Stimulated activated CD8-positive, alpha-beta memory T cell treated with anti-CD3 and anti-CD28 coated beads, Interleukin-7, amount 100 ng/mL, for 1 hour (primary cell): ENCODE results near the gene MYO5B.

ENCODE experiments used
- DNase-seq, 2 donors: peaks; one replicate each; pipeline ENCODE4 v3.0.0-alpha.2; 2020; ENCODE audit warnings: low read depth in 2 of 2

MYO5B gene

DNA sequence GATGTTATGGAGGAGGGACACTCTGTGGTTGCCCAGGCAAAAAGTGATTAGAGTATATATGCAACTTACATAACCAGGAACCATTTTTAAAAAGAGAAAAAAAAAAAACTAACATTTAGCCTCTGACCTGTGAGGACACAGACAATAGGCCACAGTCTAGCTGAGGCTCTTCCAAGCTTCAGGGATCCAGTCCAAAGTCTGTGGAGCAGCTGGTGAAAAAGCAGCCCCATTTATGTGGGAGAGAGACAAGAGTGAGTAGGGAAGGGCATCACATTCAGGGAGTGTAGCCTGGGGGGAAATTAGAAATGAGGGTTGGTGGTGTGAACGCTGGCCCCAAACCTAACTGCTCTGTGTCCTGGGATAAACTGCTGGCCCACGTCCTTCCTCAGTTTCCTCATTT lies 122.8 kb downstream of the MYO5B start:
- no peak for DNase-seq

DNA sequence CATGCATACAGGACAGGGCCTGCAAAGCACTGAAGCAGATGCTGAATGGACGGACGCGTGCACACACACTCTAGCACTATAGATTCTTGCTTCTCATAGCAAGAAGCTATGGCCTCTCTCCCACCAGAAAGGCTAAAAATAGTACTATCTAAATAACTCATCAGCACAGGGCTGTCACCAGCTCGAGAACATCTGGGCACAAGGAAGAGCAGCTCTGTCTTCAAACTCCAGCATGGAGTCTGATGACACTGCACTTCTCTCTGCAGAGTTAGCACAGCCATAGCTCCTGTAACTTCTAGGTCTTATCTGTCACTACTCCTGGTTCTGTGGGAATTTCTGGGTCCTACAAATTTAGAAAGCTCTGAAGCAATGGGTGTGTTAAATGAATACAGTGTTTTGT lies 123.5 kb downstream of the MYO5B start:
- no peak for DNase-seq

DNA sequence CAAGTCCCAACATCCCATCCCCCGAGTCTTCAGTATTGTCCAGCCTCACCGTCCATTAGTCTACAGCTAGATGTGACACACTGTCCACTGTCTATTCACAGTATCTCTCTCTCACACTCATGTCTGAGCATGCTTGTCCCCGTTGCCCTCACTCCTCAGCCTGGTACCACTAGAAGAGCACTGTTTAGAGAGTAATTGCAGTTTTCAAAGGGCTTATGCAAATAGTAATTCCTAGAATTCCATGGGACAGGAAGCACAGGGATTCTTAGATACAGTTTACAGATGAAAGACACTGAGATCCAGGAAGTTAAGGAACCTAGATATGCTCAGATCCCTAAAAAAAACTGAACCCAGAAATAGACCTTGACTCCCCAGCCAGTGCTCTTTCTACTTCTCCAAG lies 125.5 kb downstream of the MYO5B start:
- no peak for DNase-seq

DNA sequence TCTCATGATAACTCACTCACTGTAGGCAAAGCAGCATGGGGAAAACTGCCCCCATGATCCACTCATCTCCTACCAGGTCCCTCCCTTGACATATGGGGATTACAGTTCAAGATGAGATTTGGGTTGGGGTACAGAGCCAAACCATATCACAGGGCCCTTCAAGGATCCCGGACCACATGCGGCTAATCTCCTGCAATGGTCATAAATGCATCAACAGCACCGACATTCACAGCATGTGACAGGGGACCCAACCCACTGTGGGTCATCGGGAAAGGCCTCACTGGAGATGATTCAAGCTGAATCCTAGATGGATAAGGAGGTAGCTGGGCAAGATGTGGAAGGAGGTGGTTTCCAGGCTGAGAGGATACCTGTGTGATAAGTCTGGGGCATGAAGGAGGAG lies 129.4 kb downstream of the MYO5B start:
- DNase-seq: no peak

DNA sequence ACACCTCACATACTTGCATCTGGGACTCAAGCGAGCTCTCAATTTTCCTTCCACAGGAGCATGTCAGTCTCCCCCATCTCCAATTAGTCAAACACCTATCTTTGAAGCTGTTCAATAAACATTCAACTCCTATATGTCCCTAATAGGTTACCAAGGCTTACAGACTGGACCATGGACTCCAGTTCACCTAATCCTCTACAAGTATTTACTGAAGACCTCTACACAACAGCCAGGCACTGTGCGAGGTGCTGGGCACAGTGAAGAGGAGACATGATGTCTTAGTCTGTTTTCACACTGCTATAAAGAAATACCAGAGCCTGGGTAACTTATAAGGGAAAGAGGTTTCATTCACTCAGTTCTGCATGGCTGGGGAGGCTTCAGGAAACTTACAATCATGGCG lies 129.9 kb downstream of the MYO5B start:
- no peak for DNase-seq

DNA sequence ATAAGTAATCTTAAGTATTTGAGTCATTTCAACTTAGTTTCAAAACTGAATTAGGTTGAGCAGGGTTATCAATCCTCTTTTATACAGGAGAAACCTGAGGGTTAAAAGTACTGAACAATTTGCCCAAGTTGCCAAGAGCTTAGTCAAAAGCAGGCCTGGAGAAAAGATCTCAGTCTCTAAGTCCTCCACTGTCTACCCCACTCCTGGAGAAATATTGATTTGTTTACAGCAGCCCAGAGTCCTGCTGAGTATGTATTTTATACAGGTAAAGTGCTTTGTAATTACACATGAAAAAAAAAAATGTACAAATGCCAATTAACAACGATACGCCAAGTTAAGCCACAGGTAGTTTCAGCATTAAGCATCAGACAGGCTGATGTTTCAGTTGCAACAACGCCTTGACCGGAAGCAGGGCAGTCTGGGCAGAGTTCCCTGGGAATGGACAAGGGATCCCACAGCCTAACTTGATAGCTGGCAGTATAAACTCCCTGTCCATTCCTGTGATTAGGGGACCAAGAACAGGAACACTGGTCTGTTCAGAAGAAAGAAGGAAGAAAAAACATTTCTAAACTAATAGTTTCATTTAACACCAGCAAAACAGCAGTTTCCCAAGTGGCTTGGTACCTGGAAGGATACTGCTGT lies 132.9 kb downstream of the MYO5B start:
- DNase-seq: no peak

DNA sequence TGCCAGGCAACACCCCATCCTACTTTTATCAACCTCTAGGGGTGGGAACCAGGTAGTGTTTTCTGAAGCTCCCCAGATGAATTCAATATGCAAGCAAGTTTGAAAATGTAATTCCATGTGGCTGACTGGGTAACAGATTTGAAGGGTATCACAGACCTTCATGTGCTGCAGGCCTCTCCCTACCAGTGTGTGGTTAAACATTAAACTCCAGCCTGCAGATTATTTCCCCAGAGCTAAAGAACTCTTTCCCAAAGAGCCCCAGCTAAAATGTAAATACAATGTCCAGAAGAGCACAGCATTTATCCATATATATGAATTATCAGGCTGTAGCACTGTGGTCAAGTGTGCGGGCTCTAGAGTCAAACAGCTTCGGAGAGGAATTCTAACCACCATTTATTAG lies 134.1 kb downstream of the MYO5B start:
- DNase-seq: no peak

DNA sequence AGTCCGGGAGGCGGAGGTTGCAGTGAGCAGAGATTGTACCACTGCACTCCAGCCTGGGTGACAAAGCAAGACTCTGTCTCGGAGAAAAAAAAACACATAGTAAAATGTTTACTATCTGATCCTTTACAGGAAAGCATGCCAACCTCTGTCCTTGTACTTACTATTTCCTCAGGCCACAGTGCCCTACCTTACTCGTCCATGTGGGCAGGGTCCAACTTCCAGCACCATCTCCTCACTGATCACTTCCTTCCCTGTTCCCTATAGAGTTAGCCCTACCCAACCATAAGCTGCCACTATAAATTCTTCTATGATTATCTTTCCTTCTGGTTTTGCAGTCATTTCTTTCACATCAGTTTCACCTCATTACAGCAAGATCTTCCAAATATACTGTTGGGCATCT lies 136.2 kb downstream of the MYO5B start:
- DNase-seq: no peak

DNA sequence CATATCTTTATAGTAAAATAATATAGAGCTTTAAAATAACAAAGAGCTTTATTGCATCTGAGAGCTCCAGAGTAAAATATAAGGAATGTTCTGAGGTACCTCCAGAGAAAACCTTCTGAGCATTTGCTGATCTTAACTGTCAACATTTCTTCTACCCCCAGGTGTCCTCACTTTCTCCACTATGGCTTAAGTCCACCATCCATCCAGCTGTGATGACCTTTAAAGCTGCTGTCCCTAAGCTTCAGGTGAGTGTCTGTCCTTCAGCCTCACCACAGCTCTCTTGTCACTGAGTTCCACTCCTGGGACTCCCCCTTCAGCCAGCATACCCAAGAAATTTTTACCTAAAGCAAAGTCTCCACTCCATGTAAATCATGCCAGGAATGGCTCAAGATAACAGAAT lies 137.9 kb downstream of the MYO5B start:
- DNase-seq: no peak

DNA sequence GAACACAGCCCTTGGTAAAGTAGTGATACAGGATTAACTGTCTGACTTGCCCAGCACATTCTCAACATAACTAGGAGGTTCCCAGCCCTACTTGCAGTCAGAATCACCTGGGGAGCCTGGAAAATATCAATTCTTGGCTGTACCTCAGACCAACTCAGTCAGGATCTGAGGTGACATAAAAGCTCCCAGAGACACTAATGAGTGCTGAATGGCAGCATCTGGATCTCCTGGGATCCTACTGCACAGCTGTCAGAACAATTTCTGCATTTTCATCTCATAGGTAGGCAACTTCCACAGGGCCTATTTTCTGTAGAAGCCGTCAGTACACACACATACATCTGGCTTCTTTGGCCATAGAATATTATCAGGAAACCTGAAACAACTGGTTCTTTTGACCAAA lies 138.8 kb downstream of the MYO5B start:
- no peak for DNase-seq

DNA sequence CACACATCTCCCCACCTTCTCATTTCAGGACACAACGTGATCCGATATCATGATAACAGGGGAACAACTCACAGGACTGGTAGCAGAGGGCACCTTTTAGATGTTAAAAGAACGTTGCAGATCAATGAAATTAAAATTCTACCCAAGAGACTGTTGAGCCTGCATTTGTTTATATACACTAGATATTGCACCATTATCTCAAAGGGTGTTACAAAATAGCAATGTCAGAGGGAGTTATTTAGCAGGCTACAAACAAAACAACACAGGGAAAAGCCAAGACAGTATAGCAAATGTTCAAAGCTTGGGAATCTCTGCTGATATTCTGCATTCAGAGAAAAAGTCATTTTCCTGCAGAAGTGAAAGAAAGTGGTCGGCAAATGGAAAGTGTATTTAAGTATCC lies 139.5 kb downstream of the MYO5B start:
- no peak for DNase-seq

DNA sequence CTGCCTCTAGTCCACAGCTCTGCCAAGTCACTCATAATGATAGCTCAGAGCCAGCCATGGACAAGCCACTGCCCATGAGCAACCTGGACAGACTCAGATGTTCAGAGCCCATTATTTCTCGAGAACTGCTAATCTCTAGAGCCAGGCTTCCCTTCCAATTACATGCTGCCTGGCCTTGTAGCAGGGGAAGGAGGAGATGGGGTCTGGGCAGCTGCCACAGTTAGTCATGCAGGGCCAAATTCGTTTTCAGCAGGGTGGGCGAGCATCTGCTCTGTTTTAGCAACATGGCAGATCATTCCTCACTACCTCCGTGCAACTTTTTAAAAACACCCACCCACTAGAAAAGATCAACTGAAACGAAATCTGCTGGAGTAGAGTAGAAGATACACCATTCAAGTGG lies 141.8 kb downstream of the MYO5B start:
- DNase-seq: no peak

DNA sequence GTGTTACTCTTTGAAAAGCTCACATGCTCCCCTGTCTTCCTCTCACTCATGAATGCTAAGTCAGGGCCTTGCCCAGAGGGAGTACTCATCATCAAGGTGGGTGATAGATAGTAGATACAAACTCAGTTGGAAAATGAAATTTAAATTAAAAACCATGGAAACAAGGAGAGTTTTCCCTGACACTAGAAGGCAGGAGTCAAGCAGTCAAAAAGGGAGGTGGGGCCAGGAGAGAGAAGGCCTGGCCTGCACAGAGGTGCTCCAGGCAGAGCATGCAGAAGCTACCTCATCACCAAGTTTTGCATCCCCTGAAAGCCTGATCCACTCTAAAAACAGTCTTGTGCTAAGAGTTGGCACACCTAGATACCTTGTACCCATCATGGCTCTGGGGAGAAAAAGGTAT lies 143.7 kb downstream of the MYO5B start:
- DNase-seq: no peak

DNA sequence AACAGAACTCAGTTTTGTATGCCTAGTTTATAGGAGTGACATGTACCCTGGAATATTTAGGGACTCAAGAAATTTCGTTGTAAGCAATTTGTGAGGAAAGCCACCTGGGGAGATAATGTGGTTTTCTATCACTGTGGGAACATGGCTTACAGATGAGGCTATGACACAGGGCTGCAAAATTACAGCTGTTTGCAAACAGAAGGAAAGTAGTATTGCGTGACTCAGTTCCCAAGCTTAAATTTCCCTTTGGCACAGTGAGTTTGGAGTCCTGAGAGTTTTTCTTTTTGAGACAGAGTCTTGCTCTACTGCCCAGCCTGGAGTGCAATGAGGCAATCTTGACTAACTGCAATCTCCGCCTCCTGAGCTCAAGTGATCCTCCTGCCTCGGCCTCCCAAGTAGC lies 149.8 kb downstream of the MYO5B start:
- no peak for DNase-seq

DNA sequence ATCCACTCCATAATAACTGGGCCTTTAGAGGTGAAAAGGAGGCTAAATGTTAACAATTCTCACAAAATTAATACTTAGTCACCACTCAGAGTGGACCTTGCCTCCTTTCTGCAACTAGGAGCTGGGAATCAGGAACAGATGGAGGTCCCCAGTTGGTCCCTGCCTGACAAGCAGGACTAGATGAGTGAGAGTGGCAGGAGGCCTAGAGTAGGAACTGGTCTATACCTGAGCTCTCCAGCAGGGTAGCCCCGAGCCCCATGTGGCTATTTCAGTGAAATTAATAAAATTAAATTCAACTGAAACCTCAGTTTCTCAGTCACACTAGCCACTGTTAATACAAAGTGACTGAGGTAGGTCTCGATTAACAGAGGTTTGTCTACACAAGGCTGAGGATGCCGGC lies 150.5 kb downstream of the MYO5B start:
- no peak for DNase-seq

DNA sequence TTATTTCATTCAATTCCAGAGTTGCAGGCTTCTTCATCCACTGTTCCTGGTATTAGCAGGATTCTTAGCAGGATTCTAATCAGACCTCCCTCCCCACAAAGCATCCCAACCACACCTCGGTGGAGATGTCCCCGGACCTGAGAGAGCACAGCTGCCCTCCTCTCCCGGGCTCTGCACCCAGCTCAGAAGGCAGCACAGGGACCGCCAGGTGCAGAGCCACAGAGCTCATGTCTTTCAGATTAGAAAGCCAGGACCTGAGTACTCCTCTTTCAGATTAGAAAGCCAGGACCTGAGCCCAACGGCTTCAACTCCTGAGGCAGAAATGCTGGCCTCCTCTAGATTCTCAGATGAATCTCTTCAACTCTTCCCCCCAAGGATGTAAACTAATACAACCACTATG lies 152.3 kb downstream of the MYO5B start:
- no peak for DNase-seq

DNA sequence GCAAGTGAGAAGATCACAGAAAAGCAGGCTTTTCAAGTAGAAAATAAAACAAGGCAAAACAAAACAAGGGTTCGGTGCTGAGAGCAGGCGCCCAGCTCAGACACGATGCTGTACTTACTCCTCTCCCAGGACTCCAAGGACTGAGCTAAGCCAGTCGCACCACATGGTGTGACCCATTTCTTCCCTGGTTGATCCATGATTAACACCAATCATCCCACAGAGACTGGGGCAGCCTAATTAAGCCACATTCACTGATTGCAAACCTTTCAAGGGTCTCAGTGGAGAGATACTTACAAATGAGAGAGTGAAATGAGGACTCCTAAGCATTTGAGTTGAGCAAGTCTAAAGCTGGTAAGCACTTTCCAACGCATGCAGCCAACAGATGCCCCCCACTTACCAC lies 155.2 kb downstream of the MYO5B start:
- DNase-seq: no peak

DNA sequence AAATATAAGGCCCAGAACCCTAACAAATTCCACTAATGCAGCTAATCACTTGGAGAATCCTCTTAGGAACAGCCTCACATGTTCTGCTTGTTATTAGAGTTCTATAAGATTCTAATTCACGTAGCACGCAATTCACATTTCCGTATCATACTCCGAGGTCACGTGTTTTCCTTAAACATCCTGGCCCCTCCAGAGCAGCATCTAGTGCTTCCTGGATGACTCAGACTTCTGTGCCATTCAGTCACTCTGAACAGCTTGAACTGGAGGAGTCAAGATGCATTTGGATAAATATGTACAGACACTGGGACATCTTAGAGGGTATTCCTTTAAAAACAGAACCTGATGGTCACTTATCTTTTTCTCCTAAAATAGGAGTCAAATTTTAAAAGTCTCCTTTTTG lies 156.5 kb downstream of the MYO5B start:
- DNase-seq: no peak

DNA sequence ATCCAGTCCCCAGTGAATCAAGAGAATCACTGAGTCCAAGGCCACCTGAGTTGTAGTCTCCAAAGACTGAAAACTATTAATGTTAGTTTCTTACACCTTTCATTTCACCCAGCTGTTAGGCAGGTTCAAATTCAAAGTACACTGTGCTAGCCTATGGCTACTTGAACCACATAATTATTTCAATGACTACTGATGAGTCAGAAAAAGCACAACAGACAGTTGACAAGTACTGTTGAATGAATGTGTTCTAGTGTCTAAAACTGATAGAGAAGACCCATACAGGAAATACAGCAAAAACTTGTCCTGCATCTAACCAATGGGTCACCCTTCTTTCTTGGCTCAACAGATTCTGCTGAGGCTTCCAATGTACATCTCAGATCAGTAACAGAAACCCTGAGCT lies 160.9 kb downstream of the MYO5B start:
- no peak for DNase-seq

DNA sequence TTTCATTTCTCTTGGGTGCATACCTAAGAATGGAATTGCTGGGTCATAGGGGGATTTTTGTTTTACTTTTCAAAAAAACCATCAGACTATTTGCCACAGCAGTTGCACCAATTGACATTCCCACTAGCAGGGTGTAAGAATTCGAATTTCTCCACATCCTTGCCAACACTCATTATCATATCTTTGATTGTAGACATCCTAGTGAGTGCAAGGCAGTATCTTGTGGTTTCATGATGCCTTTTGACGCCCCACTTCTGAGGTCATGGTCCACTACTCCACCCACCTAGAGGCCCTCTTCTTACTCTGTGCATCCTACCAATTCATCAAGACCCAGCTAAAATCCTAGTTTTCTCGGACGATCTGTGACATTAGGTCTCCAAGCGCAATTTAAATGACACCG lies 161.9 kb downstream of the MYO5B start:
- no peak for DNase-seq

DNA sequence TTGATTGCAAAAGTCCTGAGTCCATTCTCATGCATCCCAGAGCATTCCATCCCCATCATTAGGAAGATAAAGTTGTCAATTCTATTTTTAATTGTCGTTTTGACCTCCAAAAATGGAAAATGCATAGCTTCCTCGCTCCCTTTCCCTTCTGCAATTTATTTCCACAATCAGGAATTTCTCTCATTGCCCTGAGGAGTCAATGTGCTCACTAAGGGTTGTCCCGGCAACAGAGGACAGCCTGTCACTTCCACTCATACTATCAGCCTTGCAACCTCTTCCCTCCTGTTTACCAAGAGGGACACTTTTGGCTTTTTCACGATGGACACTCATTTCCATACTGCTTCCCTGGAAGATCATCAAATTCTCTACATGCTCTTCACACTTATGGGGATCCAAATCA lies 164.8 kb downstream of the MYO5B start:
- DNase-seq: no peak

DNA sequence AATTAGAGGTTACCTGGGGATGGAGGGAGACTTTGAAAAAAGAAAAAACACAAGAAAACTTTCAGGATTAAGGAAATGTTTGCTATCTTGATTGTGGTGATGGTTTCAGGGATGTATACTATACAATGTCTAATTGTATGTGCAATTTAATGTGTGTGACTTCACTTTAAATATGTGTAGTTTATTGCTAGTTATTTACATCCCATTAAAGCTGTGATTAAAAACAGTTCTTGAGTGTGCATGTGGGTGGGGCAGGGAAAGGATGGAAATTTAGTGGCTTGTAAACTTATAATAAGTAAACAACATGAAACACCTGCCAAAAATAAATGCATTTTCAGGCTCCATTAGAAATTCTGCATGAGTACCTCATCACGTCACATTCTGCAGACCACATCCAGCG lies 167.0 kb downstream of the MYO5B start:
- DNase-seq: no peak

DNA sequence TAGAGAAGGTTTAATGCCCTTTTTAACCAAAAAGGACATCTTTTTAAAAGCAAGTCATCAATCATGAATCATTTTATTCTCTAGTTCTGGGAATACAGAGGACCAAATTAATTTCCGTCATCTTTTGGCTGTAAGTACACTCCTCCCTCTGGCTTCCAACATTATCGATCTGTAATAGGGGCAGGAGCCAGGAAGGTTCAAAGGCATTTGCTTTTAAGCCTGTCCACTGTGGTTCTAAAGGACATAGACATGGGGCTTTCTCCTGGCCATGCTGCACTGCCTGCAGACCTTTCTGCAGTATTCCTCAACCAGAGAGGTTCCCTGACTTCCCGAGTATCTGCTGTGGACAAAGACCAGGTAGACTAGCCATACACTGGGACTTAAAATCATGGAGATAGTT lies 170.5 kb downstream of the MYO5B start:
- no peak for DNase-seq

DNA sequence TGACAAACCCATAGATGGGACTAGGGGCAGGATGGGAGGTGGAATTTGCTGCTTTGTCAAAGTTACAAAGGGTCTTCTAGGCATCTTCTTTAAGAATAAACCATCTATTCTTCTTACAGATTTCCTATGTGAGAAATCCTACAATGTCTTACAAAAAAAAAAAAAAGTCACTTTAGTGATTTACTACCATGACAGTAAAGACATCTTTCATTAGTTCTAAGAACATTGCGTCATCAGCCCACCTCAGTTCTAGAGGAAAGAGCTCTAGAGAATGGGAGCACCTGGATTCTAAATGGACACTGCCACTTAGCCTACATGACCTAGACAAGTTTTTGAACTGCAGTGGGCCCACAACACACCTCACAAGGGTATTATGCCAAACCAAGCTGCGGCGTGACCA lies 172.0 kb downstream of the MYO5B start:
- DNase-seq: no peak

DNA sequence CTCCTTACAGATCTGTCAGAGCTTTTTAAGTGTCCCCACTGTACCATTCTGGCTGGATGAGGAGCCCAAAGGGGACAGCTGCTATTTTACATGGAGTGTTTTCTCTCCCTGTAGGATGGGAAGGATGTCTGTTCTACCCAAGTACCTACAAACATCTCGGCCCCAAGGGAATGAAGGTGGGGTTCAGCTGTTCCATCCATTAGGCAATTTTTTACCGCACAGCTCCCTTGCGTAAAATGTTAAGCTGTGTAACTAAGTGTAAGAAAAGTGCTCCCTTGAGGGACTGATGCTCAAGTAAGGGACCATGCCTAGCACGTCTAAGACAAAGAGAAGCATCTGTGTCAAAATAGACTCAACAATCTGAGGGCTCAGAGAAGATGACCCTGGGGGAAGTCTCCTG lies 180.3 kb downstream of the MYO5B start:
- DNase-seq: no peak
